ENCODE data around the gene ZNF346.

The ZNF346 gene

GRCh38 chr5:177095088-177095669, 72.7 kb downstream of the ZNF346 start:
- no peak for DNase-seq

GRCh38 chr5:177096162-177097015, 73.9 kb downstream of the ZNF346 start:
- DNase-seq = no peak

GRCh38 chr5:177097016-177097985, 74.8 kb downstream of the ZNF346 start:
- DNase-seq = no peak

DNA sequence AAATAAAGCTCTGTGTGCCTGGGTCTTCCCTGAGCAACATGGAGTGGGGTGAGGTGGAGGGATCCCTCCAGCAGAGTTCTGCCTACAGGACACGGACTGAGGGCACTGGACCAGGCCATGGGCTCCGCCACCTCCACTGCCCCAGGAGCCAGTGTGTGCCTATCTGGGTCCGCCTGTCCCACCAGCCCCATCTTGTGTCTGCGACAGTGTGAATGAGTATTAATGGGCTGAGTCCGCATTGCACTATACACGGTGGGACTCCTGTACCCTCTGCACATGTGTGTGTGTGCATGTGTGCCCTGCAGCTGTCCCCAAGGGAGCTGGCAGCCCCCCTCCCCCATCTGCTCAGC, 75.6 kb downstream of the ZNF346 start:
- DNase-seq = no peak

DNA sequence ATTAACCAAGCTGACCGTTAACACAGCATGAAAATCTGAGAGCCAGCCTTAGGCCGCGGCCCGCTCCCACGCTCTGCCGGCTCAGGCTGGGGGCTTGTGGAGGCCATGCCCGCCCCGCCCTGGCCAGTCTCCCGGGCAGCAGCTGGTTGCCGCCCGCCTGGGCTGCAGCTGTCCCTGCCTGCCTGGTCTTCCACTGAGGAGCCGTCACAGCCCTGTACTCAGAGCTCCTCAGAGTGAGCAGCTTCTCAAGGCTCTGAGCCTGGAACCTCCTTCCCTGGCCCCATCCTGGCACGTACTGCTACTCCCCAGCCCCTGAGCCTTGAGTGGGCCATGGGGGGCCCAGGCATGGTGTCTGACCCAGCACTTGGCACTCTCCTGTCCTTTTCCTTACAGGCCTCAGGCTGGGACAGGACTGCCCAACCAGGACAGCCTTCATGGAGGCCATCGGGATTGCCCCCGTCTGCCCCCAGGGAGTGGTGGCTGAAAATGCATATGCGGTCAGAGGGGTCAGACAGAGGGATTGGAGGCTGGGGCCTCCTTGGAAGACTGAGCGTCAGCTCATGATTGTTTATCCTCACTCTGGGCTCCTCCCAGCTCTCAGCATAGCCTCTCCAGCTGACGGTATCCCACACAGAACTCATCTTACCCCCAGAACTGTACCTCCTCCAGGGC, 76.1 kb downstream of the ZNF346 start:
- no peak for DNase-seq

GRCh38 chr5:177099422-177100093, 77.1 kb downstream of the ZNF346 start:
- no peak for DNase-seq

GRCh38 chr5:177100714-177101121, 78.2 kb downstream of the ZNF346 start:
- DNase-seq = no peak

DNA sequence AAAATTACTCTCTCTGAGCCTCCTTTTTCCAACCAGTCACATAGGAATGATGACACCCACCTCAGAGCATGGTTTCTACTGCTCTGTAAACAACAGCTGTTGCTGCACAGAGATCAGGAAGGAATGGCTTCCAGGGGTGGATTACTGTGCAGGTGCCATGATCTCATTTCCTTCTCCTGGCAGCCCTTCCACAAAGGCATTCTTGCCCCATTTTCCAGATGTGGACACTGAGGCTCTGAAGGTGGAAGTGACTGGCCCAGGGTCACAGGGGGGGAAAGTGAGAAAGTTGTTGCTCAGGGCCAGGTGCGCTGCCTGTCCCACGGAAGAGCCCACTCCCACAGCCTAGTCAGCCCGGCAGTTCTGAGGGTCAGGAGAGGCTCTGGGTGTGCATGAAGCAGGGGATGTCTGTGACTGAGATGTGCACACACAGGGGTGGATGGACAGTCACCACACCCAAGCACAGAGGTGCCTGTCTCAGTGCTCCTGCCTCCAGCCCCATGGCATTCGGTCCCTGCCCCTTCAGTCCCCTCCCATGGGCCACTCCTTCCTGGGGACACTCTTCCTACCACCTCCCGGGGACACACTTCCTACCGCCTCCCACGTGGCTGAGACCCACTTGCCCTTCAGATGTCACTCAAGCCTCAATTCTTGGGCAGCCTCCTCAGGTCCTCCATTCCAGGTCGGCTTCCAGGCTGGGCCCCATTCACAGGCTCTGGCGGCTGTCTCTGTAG, 81.2 kb downstream of the ZNF346 start:
- DNase-seq = no peak

DNA sequence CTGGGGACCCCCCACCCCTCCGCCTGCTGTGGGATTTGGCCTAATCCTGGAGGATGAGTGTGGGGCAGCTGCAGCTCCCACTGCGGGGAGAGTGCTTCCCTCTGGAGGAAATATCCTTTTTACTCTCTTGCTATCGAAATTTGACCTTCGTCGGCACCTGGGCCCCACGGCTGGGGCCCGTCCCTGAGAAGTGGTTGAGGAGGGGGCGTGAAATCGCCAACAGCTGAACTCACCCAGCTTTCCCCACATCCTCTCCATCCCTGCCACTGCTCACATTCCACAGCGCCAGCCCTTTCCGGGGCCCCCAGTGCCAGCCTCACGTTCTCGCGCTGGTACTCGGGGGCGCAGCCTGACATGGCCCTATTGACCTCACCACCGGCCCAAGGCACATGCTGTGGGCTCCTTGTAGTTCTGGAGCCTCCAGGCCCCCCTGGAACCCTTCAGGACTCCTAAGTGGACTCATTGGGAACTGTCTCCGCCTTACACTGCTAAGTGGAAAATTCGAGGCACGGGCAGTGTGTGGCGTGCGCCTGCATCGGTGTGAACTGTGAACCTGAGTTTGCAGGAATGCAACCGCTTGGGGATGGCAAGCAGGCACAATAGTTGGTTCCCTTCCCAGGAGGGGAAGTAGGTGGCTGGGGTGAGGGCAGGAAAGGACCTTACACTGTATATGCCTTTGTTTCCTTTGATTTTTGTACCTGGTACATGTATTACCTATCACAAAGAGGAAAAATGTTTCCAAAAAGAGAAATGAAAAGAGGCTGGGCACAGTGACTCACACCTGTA, 83.4 kb downstream of the ZNF346 start:
- DNase-seq = no peak

DNA sequence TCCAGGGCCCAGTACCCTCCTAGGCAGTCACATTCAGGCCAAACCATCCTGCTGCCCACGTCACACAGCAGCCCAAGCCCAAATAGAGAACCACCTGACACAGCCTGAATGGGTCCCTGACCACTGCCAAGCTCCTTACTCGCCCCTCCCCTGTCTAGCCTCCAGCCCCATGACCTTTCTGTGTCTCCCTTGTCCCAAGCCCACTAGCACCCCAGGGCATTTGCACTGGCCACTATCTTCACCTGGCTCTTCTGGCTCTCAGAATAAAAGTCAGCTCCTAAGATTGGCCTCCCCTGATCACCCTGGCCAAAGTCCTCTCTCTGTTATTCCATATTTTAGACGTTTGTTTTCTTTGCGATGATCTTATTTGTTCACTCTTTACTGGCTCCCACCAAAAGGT, 84.7 kb downstream of the ZNF346 start:
- no peak for DNase-seq

GRCh38 chr5:177109810-177110209, 87.3 kb downstream of the ZNF346 start:
- no peak for DNase-seq

- DNase-seq = peak; percentile 71
Measured at GRCh38 chr5:177111720-177112394, 89.4 kb downstream of the ZNF346 start.

GRCh38 chr5:177112589-177113220, 90.2 kb downstream of the ZNF346 start:
- DNase-seq = no peak

DNA sequence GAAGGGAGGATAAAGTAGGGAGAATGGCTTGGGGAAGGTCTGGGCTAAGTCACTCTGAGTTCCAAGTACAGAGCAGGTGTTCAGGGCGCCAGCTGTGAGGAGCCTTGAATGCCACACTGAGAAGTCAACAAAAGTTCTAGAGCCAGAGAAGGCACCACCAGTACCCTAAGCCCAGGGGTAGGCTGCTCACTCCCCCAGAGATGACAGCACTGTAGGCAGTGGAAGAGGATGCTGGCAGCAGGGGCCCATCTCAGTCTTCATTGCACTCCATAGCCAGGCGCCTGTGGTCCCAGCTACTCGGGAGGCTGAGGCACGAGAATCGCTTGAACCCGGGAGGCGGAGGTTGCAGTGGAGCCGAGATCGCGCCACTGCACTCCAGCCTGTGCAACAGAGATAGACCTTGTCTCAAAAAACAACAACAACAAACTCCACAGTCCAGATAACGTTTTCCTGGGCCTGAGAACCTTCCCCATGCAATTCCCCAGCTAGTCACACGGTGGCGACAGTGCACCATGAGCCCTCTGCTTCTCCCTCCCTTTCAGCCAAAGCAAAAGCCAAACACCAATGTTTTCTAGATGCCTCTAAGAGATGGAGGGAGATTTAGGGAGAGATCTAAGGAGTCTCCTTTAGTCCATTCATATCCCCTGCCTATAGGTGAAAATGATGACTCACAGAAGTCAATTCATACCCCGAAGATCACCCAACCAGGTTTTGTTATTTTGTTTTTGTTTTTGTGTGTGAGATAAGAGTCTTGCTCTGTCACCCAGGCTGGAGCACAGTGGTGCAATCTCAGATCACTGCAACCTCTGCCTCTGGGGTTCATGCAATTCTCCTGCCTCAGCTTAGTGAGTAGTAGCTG, 91.3 kb downstream of the ZNF346 start:
- peak; percentile 84 for DNase-seq

DNA sequence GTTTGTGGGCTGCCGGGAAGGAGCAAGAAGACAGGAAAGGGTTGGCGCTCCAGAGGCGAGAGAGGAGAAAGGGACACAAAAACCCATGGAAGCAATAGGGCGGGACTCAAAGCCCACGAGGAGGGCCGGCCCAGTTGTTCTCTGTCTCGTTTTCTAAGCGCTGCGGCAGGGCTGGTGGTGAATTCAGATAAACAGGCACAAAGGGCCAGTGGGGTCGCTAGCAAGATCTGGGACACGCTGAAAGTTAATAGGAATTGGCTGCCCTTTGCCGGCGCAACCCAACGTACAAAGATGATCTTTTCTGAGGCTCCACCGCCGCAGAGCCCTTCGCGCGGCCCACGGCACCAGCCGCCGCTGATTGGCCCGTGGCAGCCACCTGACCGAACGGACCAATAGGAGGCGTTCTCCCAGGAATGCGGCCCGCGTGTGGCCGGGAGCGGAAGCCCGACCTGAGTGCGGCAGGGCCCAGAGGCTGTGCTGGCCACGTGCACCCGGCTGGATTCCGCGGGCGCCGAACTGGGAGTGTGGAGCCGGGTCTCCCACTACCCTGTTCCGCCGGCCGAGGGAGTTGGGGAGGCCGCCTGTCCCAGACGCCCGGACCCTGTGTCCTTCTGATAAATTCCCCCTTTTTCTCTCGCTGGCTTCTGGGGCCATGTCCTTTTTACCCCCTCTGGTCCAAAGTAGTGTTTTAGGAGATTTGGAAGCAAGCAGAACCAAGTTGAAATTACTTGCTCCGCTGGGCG, 94.3 kb downstream of the ZNF346 start:
- peak; percentile 88 for DNase-seq

DNA sequence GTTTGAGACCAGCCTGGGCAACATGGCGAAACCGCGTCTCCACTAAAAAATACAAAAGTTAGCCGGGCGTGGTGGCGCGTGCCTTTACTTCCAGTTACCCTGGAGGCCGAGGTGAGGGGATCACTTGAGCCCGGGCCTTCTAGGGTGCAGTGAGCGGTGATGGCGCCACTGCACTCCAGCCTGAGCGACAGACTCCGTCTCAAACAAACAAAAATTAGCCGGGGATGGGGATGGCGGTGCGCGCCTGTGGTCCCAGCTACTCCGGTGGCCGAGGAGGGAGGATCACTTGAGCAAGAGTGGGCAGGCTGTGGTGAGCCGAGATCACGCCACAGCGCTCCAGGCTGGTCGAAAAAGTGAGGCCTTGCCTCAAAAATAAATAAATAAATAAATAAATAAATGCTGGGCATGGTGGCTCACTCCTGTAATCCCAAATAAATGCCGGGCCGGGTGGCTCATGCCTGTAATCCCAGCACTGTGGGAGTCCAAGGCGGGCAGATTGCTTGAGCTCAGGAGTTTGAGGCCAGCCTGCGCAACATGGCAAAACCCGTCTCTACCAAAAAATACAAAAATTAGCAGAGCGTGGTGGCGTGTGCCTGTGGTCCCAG, 95.0 kb downstream of the ZNF346 start:
- no peak for DNase-seq

DNA sequence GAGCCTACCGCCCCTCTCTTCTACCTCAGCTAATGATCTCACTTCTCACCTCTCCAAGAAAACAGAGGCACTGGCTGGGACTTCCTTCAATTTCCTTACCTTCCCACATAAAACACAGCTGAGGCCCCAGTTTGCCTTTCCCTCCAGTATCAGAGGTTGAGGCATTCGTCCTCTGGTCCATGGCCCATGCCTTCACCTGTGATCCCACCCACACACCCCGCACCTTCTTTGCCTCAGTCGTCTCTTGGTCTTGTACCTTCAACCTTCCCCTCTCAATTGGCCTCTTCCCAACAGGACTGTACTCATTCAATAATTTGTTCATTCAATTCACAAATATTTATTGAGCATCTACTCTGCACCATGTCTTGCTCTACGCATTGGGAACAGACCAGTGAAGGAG, 100.1 kb downstream of the ZNF346 start:
- no peak for DNase-seq
